Liver (tissue), 9 donors: Measurements from ENCODE around the gene PDE2A. TPM values are rescaled to one million over a fixed set of nuclear protein-coding genes. Genes with fewer than 3 reads are reported as not detected.

Experiments used
- DNase-seq: peaks from one replicate; pipeline ENCODE4 v3.0.0-alpha.2; 2017; ENCODE audit warnings: low spot score
- H3K27ac ChIP-seq, 2 donors: one replicate each; pipeline ENCODE4 v1.7.0; 2013; ENCODE audit warnings: inconsistent platforms in 2 of 2, low read length in 2 of 2, control low read depth in 1 of 2, low read depth in 1 of 2, mild to moderate bottlenecking in 1 of 2
- H3K27me3 ChIP-seq, 4 donors: one replicate each; pipeline versions ENCODE4 v1.6.1 to v1.7.0; 2013; ENCODE audit warnings: low read length in 3 of 4, inconsistent platforms in 1 of 4, mild to moderate bottlenecking in 1 of 4, moderate library complexity in 1 of 4; ENCODE audit not compliant: control insufficient read depth in 4 of 4, insufficient read depth in 4 of 4
- H3K36me3 ChIP-seq, 4 donors: one replicate each; pipeline versions ENCODE4 v1.6.1 to v1.7.0; 2013; ENCODE audit warnings: low read length in 3 of 4, mild to moderate bottlenecking in 3 of 4, low read depth in 1 of 4, moderate library complexity in 1 of 4; ENCODE audit not compliant: control insufficient read depth in 4 of 4, insufficient read depth in 3 of 4
- H3K4me1 ChIP-seq, 4 donors: one replicate each; pipeline versions ENCODE4 v1.6.1 to v1.7.0; 2013; ENCODE audit warnings: low read length in 3 of 4, mild to moderate bottlenecking in 3 of 4, moderate library complexity in 1 of 4; ENCODE audit not compliant: control insufficient read depth in 4 of 4, insufficient read depth in 4 of 4
- H3K4me3 ChIP-seq, 3 donors: one replicate each; pipeline versions ENCODE4 v1.6.1 to v1.7.0; 2013; ENCODE audit warnings: low read length in 3 of 3, control low read depth in 1 of 3, low read depth in 1 of 3, mild to moderate bottlenecking in 1 of 3
- H3K9ac ChIP-seq, 2 donors: one replicate each; pipeline ENCODE4 v1.7.0; 2013; ENCODE audit warnings: low read length in 2 of 2, mild to moderate bottlenecking in 2 of 2, moderate library complexity in 2 of 2, control low read depth in 1 of 2, low read depth in 1 of 2
- H3K9me3 ChIP-seq, 4 donors: one replicate each; pipeline versions ENCODE4 v1.6.1 to v1.7.0; 2013; ENCODE audit warnings: low read length in 3 of 4; ENCODE audit not compliant: control insufficient read depth in 4 of 4
- EGR1 ChIP-seq, 2 donors: IDR thresholded peaks; 2 replicates each; pipeline ENCODE4 v1.6.1; 2016 to 2018; ENCODE audit warnings: antibody characterized with exemption in 2 of 2, low read depth in 2 of 2
- FOXA1 ChIP-seq: IDR thresholded peaks from 2 replicates; pipeline ENCODE4 v1.6.1; 2016; ENCODE audit warnings: antibody characterized with exemption
- FOXA2 ChIP-seq: IDR thresholded peaks from 2 replicates; pipeline ENCODE4 v1.6.1; 2016; ENCODE audit warnings: antibody characterized with exemption
- GABPA ChIP-seq, 2 donors: IDR thresholded peaks in 1 of 2; conservative IDR thresholded peaks in 1 of 2; 2 replicates each; pipeline ENCODE4 v1.6.1; 2016; ENCODE audit warnings: antibody characterized with exemption in 2 of 2, mild to moderate bottlenecking in 1 of 2, moderate library complexity in 1 of 2
- HNF4G ChIP-seq: IDR thresholded peaks from 2 replicates; pipeline ENCODE4 v1.6.1; 2016; ENCODE audit warnings: antibody characterized with exemption
- JUND ChIP-seq, 2 donors: IDR thresholded peaks; 2 replicates each; pipeline ENCODE4 v1.6.1; 2016; ENCODE audit warnings: antibody characterized with exemption in 2 of 2
- RAD21 ChIP-seq, 2 donors: IDR thresholded peaks; 2 replicates each; pipeline ENCODE4 v1.6.1; 2016; ENCODE audit warnings: antibody characterized with exemption in 2 of 2, mild to moderate bottlenecking in 2 of 2
- RXRA ChIP-seq, 2 donors: IDR thresholded peaks; 2 replicates each; pipeline ENCODE4 v1.6.1; 2017 to 2018; ENCODE audit warnings: antibody characterized with exemption in 2 of 2, mild to moderate bottlenecking in 1 of 2
- SP1 ChIP-seq: IDR thresholded peaks from 2 replicates; pipeline ENCODE4 v1.6.1; 2018; ENCODE audit warnings: antibody characterized with exemption, mild to moderate bottlenecking
- TAF1 ChIP-seq: conservative IDR thresholded peaks from 2 replicates; pipeline ENCODE4 v1.6.1; 2016; ENCODE audit warnings: antibody characterized with exemption, mild to moderate bottlenecking
- YY1 ChIP-seq: IDR thresholded peaks from 2 replicates; pipeline ENCODE4 v1.6.1; 2016; ENCODE audit warnings: antibody characterized with exemption, mild to moderate bottlenecking
- WGBS: extraction: QIAGEN DNeasy Blood & Tissue Kit; methylation state at CpG from one replicate; pipeline ENCODE4 v1.1.7; 2013; 5-methylcytosine and 5-hydroxymethylcytosine counted together
- polyA plus RNA-seq, 2 donors: library from polyadenylated mRNA; stranded (reverse) in 1 of 2; unstranded in 1 of 2; fragments of 200-250 nt in 1 of 2; fragments of >200 nt in 1 of 2; fragmentation: Nextera tagmentation in 1 of 2; extraction: Ambion mirVana in 1 of 2; gene quantifications; one replicate each; pipeline versions ENCODE4 v1.2.1 to v1.2.3, GENCODE V29; 2013 to 2015
- total RNA-seq, 2 donors: library from RNA; depleted of rRNA; stranded (reverse); fragments of >200 nt; gene quantifications; one replicate each; pipeline ENCODE4 v1.2.3, GENCODE V29; 2014
- TF ChIP-seq, protein P1 (sequence below): fragments of 150-350 bp; IDR thresholded peaks from 2 replicates; pipeline ENCODE4 v1.5.1; 2017; ENCODE audit warnings: improper control_type of control experiment, low read depth, low read length; ENCODE audit not compliant: missing input control
- TF ChIP-seq, protein P2 (sequence below): IDR thresholded peaks from 2 replicates; pipeline ENCODE4 v1.6.1; 2016; ENCODE audit warnings: antibody characterized with exemption
- TF ChIP-seq, protein P3 (sequence below): IDR thresholded peaks from 2 replicates; pipeline ENCODE4 v1.6.1; 2016; ENCODE audit warnings: antibody characterized with exemption, mild to moderate bottlenecking
- TF ChIP-seq, protein P4 (sequence below): IDR thresholded peaks from 2 replicates; pipeline ENCODE4 v1.6.1; 2016; ENCODE audit warnings: antibody characterized with exemption
- TF ChIP-seq, protein P5 (sequence below): IDR thresholded peaks from 2 replicates; pipeline ENCODE4 v1.6.1; 2016; ENCODE audit warnings: antibody characterized with exemption
- donor health status: healthy.
- donor health status: healthy.
- donor health status: healthy.
- donor health status: healthy.
- donor health status: healthy.

The PDE2A gene
- total and polyA plus RNA-seq, 4 donors = 4.3 to 32.8 (median 12.9) TPM

DNA sequence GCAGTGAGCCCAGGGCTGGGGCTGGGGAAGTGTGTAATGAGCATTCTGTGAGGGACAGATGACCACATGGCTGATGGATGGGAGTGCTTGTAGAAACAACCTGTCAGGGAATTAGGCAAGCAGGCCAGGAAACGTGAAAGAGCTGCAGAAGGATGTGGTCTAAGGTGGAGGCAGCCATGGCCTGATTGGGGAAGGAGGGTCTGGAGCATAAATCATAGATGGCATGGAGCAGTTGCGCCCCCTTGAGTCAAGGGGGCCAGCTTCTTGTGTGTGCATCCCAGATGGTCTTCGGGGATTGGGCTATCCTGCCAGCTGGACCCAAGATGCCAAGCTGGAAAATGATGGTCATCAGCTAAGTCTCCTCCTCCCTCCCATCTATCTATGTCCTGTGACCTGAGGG, 120.5 kb downstream of the PDE2A start:
- Histone ChIP-seq H3K27me3 (peaks cover 0 to 9% (median 2%) of the 10 kb centered on the region in 4 donors), H3K9me3 (no peaks in the 10 kb centered on the region), H3K4me1 (no peaks in the 10 kb centered on the region), H3K36me3 (no peaks in the 10 kb centered on the region), H3K9ac (no peak overlapping the region), H3K4me3 (no peak overlapping the region), H3K27ac (no peak overlapping the region)
- DNase-seq = no peak
- 55% methylated on average over 3 of the region's 3 CpGs for WGBS
- TF ChIP-seq YY1 (no peak), RAD21 (IDR thresholded peaks at IDR 0.05) (peak; percentile 45 to 62), FOXA2 (no peak), SP1 (no peak)
- TF ChIP-seq, protein P1, sequence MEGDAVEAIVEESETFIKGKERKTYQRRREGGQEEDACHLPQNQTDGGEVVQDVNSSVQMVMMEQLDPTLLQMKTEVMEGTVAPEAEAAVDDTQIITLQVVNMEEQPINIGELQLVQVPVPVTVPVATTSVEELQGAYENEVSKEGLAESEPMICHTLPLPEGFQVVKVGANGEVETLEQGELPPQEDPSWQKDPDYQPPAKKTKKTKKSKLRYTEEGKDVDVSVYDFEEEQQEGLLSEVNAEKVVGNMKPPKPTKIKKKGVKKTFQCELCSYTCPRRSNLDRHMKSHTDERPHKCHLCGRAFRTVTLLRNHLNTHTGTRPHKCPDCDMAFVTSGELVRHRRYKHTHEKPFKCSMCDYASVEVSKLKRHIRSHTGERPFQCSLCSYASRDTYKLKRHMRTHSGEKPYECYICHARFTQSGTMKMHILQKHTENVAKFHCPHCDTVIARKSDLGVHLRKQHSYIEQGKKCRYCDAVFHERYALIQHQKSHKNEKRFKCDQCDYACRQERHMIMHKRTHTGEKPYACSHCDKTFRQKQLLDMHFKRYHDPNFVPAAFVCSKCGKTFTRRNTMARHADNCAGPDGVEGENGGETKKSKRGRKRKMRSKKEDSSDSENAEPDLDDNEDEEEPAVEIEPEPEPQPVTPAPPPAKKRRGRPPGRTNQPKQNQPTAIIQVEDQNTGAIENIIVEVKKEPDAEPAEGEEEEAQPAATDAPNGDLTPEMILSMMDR = peak; percentile 24
- TF ChIP-seq, protein P2, sequence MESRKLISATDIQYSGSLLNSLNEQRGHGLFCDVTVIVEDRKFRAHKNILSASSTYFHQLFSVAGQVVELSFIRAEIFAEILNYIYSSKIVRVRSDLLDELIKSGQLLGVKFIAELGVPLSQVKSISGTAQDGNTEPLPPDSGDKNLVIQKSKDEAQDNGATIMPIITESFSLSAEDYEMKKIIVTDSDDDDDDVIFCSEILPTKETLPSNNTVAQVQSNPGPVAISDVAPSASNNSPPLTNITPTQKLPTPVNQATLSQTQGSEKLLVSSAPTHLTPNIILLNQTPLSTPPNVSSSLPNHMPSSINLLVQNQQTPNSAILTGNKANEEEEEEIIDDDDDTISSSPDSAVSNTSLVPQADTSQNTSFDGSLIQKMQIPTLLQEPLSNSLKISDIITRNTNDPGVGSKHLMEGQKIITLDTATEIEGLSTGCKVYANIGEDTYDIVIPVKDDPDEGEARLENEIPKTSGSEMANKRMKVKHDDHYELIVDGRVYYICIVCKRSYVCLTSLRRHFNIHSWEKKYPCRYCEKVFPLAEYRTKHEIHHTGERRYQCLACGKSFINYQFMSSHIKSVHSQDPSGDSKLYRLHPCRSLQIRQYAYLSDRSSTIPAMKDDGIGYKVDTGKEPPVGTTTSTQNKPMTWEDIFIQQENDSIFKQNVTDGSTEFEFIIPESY = no peak

DNA sequence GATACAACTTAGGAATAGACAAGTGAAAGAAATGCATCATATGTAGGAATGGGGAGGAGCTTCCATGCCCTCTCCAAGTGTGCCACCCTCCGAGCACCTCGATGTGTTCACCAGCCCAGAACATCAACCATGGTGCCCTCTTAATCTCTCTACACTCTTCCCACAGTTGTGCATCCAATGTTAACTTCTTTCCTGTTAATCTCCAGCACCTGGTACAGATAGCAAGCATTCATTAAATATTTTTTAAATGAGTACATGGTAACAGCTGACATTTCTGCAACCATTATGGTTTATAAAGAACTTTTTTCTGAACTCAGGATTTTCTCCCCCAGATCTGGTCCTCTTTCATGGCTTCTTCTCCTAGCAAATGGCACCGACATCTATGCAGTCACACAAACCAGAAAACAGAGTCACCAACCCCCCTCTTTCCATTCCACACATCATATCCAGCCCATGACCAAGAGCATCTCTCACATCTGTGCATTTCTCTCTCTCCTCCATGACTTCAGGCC, 121.8 kb downstream of the PDE2A start:
- Histone ChIP-seq H3K36me3 (no peaks in the 10 kb centered on the region), H3K27me3 (peaks cover 0 to 9% (median 2%) of the 10 kb centered on the region in 4 donors), H3K4me3 (no peak overlapping the region), H3K27ac (no peak overlapping the region), H3K9ac (no peak overlapping the region), H3K9me3 (no peaks in the 10 kb centered on the region), H3K4me1 (no peaks in the 10 kb centered on the region)
- no peak for DNase-seq
- WGBS = 89% methylated on average over 3 of the region's 3 CpGs
- TF ChIP-seq FOXA2 (no peak), GABPA (IDR thresholded peaks at IDR 0.05 in 1 of 2, conservative IDR thresholded peaks at IDR 0.05 in 1 of 2) (no peak), TAF1 (no peak), YY1 (no peak), EGR1 (IDR thresholded peaks at IDR 0.05; ENCODE audit: low read depth in 2 of 2) (no peak), JUND (IDR thresholded peaks at IDR 0.05) (no peak), RXRA (IDR thresholded peaks at IDR 0.05) (no peak), SP1 (no peak), RAD21 (IDR thresholded peaks at IDR 0.05) (no peak), FOXA1 (no peak), HNF4G (no peak)
- TF ChIP-seq, protein P2 = no peak
- TF ChIP-seq, protein P3, sequence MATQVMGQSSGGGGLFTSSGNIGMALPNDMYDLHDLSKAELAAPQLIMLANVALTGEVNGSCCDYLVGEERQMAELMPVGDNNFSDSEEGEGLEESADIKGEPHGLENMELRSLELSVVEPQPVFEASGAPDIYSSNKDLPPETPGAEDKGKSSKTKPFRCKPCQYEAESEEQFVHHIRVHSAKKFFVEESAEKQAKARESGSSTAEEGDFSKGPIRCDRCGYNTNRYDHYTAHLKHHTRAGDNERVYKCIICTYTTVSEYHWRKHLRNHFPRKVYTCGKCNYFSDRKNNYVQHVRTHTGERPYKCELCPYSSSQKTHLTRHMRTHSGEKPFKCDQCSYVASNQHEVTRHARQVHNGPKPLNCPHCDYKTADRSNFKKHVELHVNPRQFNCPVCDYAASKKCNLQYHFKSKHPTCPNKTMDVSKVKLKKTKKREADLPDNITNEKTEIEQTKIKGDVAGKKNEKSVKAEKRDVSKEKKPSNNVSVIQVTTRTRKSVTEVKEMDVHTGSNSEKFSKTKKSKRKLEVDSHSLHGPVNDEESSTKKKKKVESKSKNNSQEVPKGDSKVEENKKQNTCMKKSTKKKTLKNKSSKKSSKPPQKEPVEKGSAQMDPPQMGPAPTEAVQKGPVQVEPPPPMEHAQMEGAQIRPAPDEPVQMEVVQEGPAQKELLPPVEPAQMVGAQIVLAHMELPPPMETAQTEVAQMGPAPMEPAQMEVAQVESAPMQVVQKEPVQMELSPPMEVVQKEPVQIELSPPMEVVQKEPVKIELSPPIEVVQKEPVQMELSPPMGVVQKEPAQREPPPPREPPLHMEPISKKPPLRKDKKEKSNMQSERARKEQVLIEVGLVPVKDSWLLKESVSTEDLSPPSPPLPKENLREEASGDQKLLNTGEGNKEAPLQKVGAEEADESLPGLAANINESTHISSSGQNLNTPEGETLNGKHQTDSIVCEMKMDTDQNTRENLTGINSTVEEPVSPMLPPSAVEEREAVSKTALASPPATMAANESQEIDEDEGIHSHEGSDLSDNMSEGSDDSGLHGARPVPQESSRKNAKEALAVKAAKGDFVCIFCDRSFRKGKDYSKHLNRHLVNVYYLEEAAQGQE = no peak
- TF ChIP-seq, protein P4, sequence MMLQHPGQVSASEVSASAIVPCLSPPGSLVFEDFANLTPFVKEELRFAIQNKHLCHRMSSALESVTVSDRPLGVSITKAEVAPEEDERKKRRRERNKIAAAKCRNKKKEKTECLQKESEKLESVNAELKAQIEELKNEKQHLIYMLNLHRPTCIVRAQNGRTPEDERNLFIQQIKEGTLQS = no peak
- TF ChIP-seq, protein P5, sequence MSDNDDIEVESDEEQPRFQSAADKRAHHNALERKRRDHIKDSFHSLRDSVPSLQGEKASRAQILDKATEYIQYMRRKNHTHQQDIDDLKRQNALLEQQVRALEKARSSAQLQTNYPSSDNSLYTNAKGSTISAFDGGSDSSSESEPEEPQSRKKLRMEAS = no peak
